ENCODE results near the gene HAL. TPM values are rescaled to one million over a fixed set of nuclear protein-coding genes. Genes with fewer than 3 reads are reported as not detected.

HAL gene
- total RNA-seq, 1 experiment from 2014 or later = 1.8 TPM

DNA sequence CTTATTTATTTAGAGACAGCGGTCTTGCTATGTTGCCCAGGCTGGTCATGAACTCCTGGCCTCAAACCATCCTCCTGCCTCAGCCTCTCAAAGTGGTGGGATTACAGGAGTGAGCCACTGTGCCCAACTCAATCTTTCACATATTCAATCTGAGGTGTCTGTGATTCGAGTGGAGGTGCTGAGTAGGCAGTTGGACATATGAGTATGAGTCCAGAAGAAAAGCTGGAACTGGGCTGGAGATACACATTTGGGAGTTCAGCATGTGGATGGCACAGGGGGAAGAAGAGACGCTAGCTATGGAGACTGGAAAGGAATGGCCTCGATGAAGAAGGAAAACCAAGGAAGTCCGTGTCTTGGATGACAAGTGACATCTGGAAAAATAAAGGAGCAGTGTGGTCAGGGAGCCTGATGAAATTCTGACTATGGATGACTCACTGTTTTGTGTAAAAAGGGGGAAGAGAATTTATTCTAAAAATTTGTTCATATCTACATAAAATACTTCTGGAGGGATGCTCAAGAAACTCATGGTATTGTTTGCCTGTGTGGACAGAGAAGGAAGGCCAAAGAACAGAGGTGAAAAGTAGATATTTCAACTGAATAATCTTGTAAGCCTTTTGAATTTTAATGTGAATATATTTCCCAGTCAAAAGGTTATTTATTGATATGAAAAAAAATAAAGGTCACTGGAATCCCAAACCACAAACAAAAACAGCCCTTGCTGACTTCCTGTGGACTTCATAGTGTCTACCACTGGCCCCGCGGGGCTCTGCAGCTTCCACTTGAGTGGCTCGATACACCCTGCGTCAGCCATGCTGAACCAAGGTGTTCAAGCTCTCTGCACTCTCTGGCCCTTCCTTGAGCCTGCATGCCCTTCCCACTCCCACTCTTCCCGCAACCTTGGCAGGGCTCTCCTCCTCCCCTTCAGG lies 48.1 kb upstream of the HAL start:
- Histone ChIP-seq H3K9me2 (ENCODE audit: insufficient read depth) (no peaks in the 10 kb centered on the region), H3K9me3 (ENCODE audit: control insufficient read depth in 1 of 2, insufficient read depth in 1 of 2, low read depth in 1 of 2, low read length in 2 of 2) (no peaks in the 10 kb centered on the region), H4K20me1 (ENCODE audit: insufficient read depth) (no peaks in the 10 kb centered on the region), H3K36me3 (ENCODE audit: control insufficient read depth in 1 of 2, insufficient read depth in 2 of 2, low read length in 2 of 2) (no peaks in the 10 kb centered on the region), H3K79me2 (ENCODE audit: insufficient read depth, low read length) (no peaks in the 10 kb centered on the region), H3K4me2 (ENCODE audit: low read length) (peak overlapping the region; percentile 41; the same call in 1 of the 2 replicates), H3K4me3 (replicated peaks in 1 of 2; ENCODE audit: low read depth in 1 of 2, low read length in 2 of 2) (no peak overlapping the region), H2AFZ (ENCODE audit: low read depth, low read length, poor library complexity, severe bottlenecking) (peak overlapping the region; percentile 83), H3K27ac (ENCODE audit: low read depth, low read length) (no peak overlapping the region), H3K27me3 (ENCODE audit: insufficient read depth, low read length) (no peaks in the 10 kb centered on the region), H3K9ac (ENCODE audit: low read length) (no peak overlapping the region), H3K4me1 (ENCODE audit: control insufficient read depth in 1 of 2, insufficient read depth in 2 of 2, low read length in 2 of 2) (peaks cover 36 to 53% of the 10 kb centered on the region in 2 experiments)
- no TSS peak for BruUV-seq (replicated peaks)
- ChIA-PET CTCF (no interaction called here), POLR2A (interaction anchor here (1.3 kb wide), 1 partner anchor 8 kb away, joined by 6 read pairs; the partner anchor contains the start of gene LTA4H), RAD21 (ENCODE audit: low non-redundant PET in 1 of 2, low total read pairs in 2 of 2, uncharacterized antibody in 2 of 2, unreplicated experiment in 2 of 2) (no interaction called here)
- no peak for DNase-seq (ENCODE audit: low read depth, low spot score)
- no peak for ATAC-seq
- intact Hi-C loops (cut with micrococcal nuclease) = no loop called here
- TF ChIP-seq, protein P1, sequence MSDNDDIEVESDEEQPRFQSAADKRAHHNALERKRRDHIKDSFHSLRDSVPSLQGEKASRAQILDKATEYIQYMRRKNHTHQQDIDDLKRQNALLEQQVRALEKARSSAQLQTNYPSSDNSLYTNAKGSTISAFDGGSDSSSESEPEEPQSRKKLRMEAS (IDR thresholded peaks at IDR 0.05) = peak; percentile 57
- TF ChIP-seq JUND (IDR thresholded peaks at IDR 0.05) (peak; percentile 63), CBX3 (IDR thresholded peaks at IDR 0.05; ENCODE audit: low read depth) (no peak), EGR1 (IDR thresholded peaks at IDR 0.05; ENCODE audit: low read depth) (no peak), EZH2phosphoT487 (IDR thresholded peaks at IDR 0.05; ENCODE audit: borderline replicate concordance) (no peak), TCF7L2 (IDR thresholded peaks at IDR 0.05; ENCODE audit: borderline replicate concordance, extremely low read depth, insufficient read depth, insufficient read length) (no peak), ZFX (IDR thresholded peaks at IDR 0.05) (no peak), CEBPB (IDR thresholded peaks at IDR 0.05; ENCODE audit: low read depth) (peak; percentile 73), SRF (IDR thresholded peaks at IDR 0.05; ENCODE audit: low read depth) (no peak), SP1 (IDR thresholded peaks at IDR 0.05; ENCODE audit: low read depth) (peak; percentile 54; the same call in 1 of the 2 replicates), RAD21 (IDR thresholded peaks at IDR 0.05; ENCODE audit: low read depth) (no peak), POLR2A (IDR thresholded peaks at IDR 0.05; ENCODE audit: borderline replicate concordance, extremely low read depth, insufficient read depth, insufficient read length) (no peak), FOSL1 (IDR thresholded peaks at IDR 0.05; ENCODE audit: low read depth) (peak; percentile 69), EZH2 (IDR thresholded peaks at IDR 0.05) (no peak), SIN3A (IDR thresholded peaks at IDR 0.05; ENCODE audit: low read depth) (no peak), POLR2AphosphoS5 (IDR thresholded peaks at IDR 0.05; ENCODE audit: low read depth, low read length) (0 out of 2 replicates have a peak, but pooled peaks have one; percentile 25)
- TF ChIP-seq, protein P2, sequence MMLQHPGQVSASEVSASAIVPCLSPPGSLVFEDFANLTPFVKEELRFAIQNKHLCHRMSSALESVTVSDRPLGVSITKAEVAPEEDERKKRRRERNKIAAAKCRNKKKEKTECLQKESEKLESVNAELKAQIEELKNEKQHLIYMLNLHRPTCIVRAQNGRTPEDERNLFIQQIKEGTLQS (IDR thresholded peaks at IDR 0.05) = no peak
- TF ChIP-seq, protein P3, sequence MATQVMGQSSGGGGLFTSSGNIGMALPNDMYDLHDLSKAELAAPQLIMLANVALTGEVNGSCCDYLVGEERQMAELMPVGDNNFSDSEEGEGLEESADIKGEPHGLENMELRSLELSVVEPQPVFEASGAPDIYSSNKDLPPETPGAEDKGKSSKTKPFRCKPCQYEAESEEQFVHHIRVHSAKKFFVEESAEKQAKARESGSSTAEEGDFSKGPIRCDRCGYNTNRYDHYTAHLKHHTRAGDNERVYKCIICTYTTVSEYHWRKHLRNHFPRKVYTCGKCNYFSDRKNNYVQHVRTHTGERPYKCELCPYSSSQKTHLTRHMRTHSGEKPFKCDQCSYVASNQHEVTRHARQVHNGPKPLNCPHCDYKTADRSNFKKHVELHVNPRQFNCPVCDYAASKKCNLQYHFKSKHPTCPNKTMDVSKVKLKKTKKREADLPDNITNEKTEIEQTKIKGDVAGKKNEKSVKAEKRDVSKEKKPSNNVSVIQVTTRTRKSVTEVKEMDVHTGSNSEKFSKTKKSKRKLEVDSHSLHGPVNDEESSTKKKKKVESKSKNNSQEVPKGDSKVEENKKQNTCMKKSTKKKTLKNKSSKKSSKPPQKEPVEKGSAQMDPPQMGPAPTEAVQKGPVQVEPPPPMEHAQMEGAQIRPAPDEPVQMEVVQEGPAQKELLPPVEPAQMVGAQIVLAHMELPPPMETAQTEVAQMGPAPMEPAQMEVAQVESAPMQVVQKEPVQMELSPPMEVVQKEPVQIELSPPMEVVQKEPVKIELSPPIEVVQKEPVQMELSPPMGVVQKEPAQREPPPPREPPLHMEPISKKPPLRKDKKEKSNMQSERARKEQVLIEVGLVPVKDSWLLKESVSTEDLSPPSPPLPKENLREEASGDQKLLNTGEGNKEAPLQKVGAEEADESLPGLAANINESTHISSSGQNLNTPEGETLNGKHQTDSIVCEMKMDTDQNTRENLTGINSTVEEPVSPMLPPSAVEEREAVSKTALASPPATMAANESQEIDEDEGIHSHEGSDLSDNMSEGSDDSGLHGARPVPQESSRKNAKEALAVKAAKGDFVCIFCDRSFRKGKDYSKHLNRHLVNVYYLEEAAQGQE (IDR thresholded peaks at IDR 0.05; ENCODE audit: low read depth) = no peak
- TF ChIP-seq, protein P4, sequence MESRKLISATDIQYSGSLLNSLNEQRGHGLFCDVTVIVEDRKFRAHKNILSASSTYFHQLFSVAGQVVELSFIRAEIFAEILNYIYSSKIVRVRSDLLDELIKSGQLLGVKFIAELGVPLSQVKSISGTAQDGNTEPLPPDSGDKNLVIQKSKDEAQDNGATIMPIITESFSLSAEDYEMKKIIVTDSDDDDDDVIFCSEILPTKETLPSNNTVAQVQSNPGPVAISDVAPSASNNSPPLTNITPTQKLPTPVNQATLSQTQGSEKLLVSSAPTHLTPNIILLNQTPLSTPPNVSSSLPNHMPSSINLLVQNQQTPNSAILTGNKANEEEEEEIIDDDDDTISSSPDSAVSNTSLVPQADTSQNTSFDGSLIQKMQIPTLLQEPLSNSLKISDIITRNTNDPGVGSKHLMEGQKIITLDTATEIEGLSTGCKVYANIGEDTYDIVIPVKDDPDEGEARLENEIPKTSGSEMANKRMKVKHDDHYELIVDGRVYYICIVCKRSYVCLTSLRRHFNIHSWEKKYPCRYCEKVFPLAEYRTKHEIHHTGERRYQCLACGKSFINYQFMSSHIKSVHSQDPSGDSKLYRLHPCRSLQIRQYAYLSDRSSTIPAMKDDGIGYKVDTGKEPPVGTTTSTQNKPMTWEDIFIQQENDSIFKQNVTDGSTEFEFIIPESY (IDR thresholded peaks at IDR 0.05; ENCODE audit: extremely low read depth, insufficient replicate concordance, low read length) = no peak
- TF ChIP-seq, protein P5, sequence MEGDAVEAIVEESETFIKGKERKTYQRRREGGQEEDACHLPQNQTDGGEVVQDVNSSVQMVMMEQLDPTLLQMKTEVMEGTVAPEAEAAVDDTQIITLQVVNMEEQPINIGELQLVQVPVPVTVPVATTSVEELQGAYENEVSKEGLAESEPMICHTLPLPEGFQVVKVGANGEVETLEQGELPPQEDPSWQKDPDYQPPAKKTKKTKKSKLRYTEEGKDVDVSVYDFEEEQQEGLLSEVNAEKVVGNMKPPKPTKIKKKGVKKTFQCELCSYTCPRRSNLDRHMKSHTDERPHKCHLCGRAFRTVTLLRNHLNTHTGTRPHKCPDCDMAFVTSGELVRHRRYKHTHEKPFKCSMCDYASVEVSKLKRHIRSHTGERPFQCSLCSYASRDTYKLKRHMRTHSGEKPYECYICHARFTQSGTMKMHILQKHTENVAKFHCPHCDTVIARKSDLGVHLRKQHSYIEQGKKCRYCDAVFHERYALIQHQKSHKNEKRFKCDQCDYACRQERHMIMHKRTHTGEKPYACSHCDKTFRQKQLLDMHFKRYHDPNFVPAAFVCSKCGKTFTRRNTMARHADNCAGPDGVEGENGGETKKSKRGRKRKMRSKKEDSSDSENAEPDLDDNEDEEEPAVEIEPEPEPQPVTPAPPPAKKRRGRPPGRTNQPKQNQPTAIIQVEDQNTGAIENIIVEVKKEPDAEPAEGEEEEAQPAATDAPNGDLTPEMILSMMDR (IDR thresholded peaks at IDR 0.05 in 2 of 3, conservative IDR thresholded peaks at IDR 0.05 in 1 of 3; ENCODE audit: borderline replicate concordance in 1 of 3, insufficient read depth in 1 of 3, low read depth in 2 of 3, low read length in 2 of 3) = no peak
